MCF 10A (cell line): ENCODE measurements around the gene ANGPT4. TPM values are rescaled to one million over a fixed set of nuclear protein-coding genes. Genes with fewer than 3 reads are reported as not detected.

ENCODE experiments used
- BruUV-seq: library from RNA; stranded (reverse); fragments of 400-500 nt; replicated peaks from 2 replicates; lab custom pipeline; 2021; lab: Mats Ljungman, UMichigan
- CTCF ChIA-PET: fragments of 300-600 bp; sonication (Branson Sonifier 250); formaldehyde crosslinking; extraction: SDS; loops from one replicate; lab custom pipeline; 2021; ENCODE audit warnings: antibody characterized with exemption, inconsistent platforms; lab: Yijun Ruan, JAX
- POLR2A ChIA-PET: fragments of 300-600, 350-650 bp; sonication (Branson Sonifier 250); formaldehyde crosslinking; extraction: SDS; loops from one replicate; lab custom pipeline; 2020; ENCODE audit warnings: antibody characterized with exemption, inconsistent platforms; lab: Yijun Ruan, JAX
- DNase-seq: peaks from one replicate; pipeline ENCODE4 v3.0.0-alpha.2; 2018; ENCODE audit not compliant: unreplicated experiment
- H3K27ac Mint-ChIP-seq: one replicate; pipeline ENCODE4 v1.8.0; 2022; ENCODE audit warnings: mild to moderate bottlenecking, low read depth, mixed read lengths; ENCODE audit not compliant: unreplicated experiment
- H3K27me3 Mint-ChIP-seq: one replicate; pipeline ENCODE4 v1.8.0; 2022; ENCODE audit warnings: mixed read lengths; ENCODE audit not compliant: insufficient read depth, unreplicated experiment
- H3K36me3 Mint-ChIP-seq: one replicate; pipeline ENCODE4 v1.8.0; 2022; ENCODE audit warnings: mild to moderate bottlenecking, moderate library complexity, mixed read lengths; ENCODE audit not compliant: insufficient read depth, unreplicated experiment
- H3K4me1 Mint-ChIP-seq: one replicate; pipeline ENCODE4 v1.8.0; 2022; ENCODE audit warnings: mixed read lengths; ENCODE audit not compliant: insufficient read depth, unreplicated experiment
- H3K4me3 Mint-ChIP-seq: one replicate; pipeline ENCODE4 v1.8.0; 2022; ENCODE audit warnings: mild to moderate bottlenecking, moderate library complexity, mixed read lengths; ENCODE audit not compliant: unreplicated experiment
- H3K9me3 Mint-ChIP-seq: one replicate; pipeline ENCODE4 v1.8.0; 2022; ENCODE audit warnings: mixed read lengths; ENCODE audit not compliant: unreplicated experiment
- intact Hi-C: fragments of 100-400 bp; cut with micrococcal nuclease; formaldehyde crosslinking; loops from 2 replicates; pipeline ENCODE4 v1.14.1; 2022
- total RNA-seq: library from RNA; stranded (reverse); gene quantifications from 2 replicates; pipeline ENCODE4 v1.2.3, GENCODE V29; 2022
- TF ChIP-seq, protein P1 (sequence below): fragments of 200-600 bp; IDR thresholded peaks from one replicate; pipeline ENCODE4 v1.8.0; 2022; ENCODE audit warnings: antibody characterized with exemption, mild to moderate bottlenecking; ENCODE audit not compliant: unreplicated experiment

ANGPT4 gene
- total RNA-seq, 1 experiment from 2014 or later: not detected

DNA sequence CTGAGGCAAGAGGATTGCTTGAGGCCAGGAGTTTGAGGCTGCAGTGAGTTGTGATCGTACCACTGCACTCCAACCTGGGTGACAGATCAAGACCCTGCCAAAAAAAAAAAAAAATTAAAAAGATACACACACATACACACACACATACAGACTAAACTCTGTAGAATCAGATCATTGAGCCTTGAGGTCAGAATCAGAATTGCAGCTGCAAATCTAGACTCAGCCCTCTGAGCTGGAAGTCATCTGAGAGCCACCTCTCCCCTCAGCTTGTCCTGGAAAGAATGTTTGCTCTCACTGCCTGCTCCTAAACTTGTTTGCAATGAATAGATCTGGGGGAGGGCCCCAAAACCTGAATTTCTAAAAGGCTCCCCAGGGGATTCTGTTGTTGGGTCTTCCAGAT is 41.4 kb upstream of the ANGPT4 start:
- DNase-seq: no peak
- Mint-ChIP-seq H3K9me3 (no peaks in the 10 kb centered on the region), H3K4me1 (no peaks in the 10 kb centered on the region), H3K27me3 (peaks cover 68% of the 10 kb centered on the region), H3K36me3 (no peaks in the 10 kb centered on the region), H3K4me3 (no peak overlapping the region), H3K27ac (no peak overlapping the region)
- POLR2A ChIA-PET: interaction anchor here (1.0 kb wide), 1 partner anchor 66 kb away, joined by 3 read pairs; no protein-coding TSS in a partner anchor
- intact Hi-C loops: loop anchor here (5.0 kb wide), 1 partner anchor 255 kb away; no protein-coding TSS in a partner anchor
- TF ChIP-seq, protein P1, sequence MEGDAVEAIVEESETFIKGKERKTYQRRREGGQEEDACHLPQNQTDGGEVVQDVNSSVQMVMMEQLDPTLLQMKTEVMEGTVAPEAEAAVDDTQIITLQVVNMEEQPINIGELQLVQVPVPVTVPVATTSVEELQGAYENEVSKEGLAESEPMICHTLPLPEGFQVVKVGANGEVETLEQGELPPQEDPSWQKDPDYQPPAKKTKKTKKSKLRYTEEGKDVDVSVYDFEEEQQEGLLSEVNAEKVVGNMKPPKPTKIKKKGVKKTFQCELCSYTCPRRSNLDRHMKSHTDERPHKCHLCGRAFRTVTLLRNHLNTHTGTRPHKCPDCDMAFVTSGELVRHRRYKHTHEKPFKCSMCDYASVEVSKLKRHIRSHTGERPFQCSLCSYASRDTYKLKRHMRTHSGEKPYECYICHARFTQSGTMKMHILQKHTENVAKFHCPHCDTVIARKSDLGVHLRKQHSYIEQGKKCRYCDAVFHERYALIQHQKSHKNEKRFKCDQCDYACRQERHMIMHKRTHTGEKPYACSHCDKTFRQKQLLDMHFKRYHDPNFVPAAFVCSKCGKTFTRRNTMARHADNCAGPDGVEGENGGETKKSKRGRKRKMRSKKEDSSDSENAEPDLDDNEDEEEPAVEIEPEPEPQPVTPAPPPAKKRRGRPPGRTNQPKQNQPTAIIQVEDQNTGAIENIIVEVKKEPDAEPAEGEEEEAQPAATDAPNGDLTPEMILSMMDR: peak; percentile 20
- CTCF ChIA-PET: interaction anchor here (0.6 to 9.0 kb wide), 36 partner anchors 8 to 393 kb away, joined by 3 to 464 read pairs (median 6); partner anchors contain the start of gene FAM110A
- BruUV-seq: no TSS peak

DNA sequence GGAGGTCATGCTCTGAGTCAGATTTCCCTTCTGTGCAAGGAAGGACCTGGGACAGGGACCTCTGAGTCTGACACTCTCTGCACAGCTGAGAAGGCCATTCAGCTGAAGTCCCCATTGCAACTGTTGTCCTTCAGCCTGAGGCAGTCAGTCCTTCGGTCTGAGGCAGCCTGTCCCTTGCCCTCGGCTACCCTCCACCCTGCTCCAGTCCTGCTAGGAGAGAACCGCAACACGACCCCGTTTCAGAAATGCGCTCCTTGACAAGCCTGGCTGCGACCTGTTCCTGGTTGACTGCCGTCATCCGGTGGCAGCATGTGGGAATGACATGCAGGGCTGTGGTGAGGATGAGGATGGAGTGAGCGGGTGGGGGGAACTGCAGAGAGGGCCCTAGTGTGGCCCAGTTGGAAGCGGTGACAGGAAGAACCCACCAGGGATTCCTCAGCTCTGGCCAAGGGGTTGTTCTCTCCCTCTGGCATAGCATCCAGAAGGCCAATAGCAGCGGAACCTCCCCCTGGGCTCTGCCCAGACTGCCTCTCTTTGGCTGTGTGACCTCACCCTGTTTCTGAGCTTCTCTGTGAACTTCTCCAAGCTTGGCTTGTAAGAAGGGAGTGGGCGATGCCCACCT is 40.3 kb upstream of the ANGPT4 start:
- TF ChIP-seq, protein P1: peak; percentile 100
- DNase-seq: peak; percentile 72
- Mint-ChIP-seq H3K27ac (no peak overlapping the region), H3K4me3 (no peak overlapping the region), H3K36me3 (no peaks in the 10 kb centered on the region), H3K27me3 (peaks cover 67% of the 10 kb centered on the region), H3K9me3 (no peaks in the 10 kb centered on the region), H3K4me1 (no peaks in the 10 kb centered on the region)
- intact Hi-C loops: loop anchor here (1.0 to 5.0 kb wide), 2 partner anchors 140 to 256 kb away; no protein-coding TSS in a partner anchor
- ChIA-PET CTCF (interaction anchor here (0.6 to 9.0 kb wide), 81 partner anchors 9 to 719 kb away, joined by 3 to 464 read pairs (median 4); partner anchors contain the start of gene FAM110A), POLR2A (interaction anchor here (0.6 to 2.0 kb wide), 4 partner anchors 122 to 185 kb away, joined by 3 to 11 read pairs (median 4); no protein-coding TSS in a partner anchor)
- no TSS peak for BruUV-seq

- Mint-ChIP-seq H3K36me3 (no peaks in the 10 kb centered on the region), H3K4me1 (no peaks in the 10 kb centered on the region), H3K27ac (no peak overlapping the region), H3K9me3 (no peaks in the 10 kb centered on the region), H3K27me3 (peaks cover 59% of the 10 kb centered on the region), H3K4me3 (no peak overlapping the region)
- TF ChIP-seq, protein P1: no peak
- DNase-seq: no peak
- no TSS peak for BruUV-seq
- intact Hi-C loops: loop anchor here (1.0 to 5.0 kb wide), 2 partner anchors 139 to 257 kb away; no protein-coding TSS in a partner anchor
- CTCF ChIA-PET: interaction anchor here (0.6 to 9.0 kb wide), 68 partner anchors 9 to 718 kb away, joined by 3 to 464 read pairs (median 4); partner anchors contain the start of gene FAM110A
- POLR2A ChIA-PET: interaction anchor here (0.6 to 2.0 kb wide), 6 partner anchors 100 to 185 kb away, joined by 3 to 11 read pairs (median 3); partner anchors contain the start of gene FAM110A
Measured at GRCh38 chr20:955656-956055, 39.5 kb upstream of the ANGPT4 start.

DNA sequence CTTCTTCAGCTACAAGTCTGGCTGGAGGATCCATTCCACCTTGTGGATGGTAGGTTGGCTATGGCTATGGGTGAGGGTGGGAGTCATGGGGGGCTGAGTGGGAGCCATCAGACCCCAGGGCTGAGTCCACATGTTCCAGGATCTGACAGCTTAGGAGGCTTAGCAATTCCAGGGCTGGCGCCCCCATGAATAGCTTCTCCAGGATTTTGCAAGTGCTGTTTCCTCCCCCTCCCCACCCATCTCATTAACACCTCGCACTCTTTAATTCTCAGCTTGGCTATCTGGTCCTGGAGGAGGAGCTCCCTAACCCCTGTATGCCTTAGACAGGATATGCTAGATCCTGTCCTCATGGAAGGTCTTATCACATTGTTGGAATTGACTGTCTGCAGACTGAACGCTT is 39.0 kb upstream of the ANGPT4 start:
- POLR2A ChIA-PET: interaction anchor here (1.0 to 2.0 kb wide), 4 partner anchors 101 to 140 kb away, joined by 3 to 11 read pairs (median 3); partner anchors contain the start of gene FAM110A
- H3K9me3 Mint-ChIP-seq: no peaks in the 10 kb centered on the region
- no peaks in the 10 kb centered on the region for H3K4me1 Mint-ChIP-seq
- H3K4me3 Mint-ChIP-seq: no peak overlapping the region
- TF ChIP-seq, protein P1: no peak
- H3K27me3 Mint-ChIP-seq: peaks cover 54% of the 10 kb centered on the region
- intact Hi-C loops: loop anchor here (5.0 kb wide), 1 partner anchor 257 kb away; no protein-coding TSS in a partner anchor
- no peaks in the 10 kb centered on the region for H3K36me3 Mint-ChIP-seq
- no TSS peak for BruUV-seq
- H3K27ac Mint-ChIP-seq: no peak overlapping the region
- CTCF ChIA-PET: interaction anchor here (0.6 to 9.0 kb wide), 40 partner anchors 8 to 483 kb away, joined by 3 to 464 read pairs (median 5); partner anchors contain the start of gene FAM110A
- DNase-seq: no peak
